Tongue (tissue), 2 donors: ENCODE results near the gene IARS2. TPM values are rescaled to one million over a fixed set of nuclear protein-coding genes. Genes with fewer than 3 reads are reported as not detected.
"Not testable (repeated sequence)": the region's sequence is repeated elsewhere in the genome, so short reads cannot be mapped to it uniquely, and the experiment has no call there.

Source experiments
- DNase-seq: peaks from one replicate; pipeline ENCODE4 v3.0.0-alpha.2; 2015
- total RNA-seq: library from RNA; depleted of rRNA; stranded (reverse); fragments of >200 nt; gene quantifications from one replicate; pipeline ENCODE4 v1.2.3, GENCODE V29; 2014

IARS2 gene
- total RNA-seq, 1 donor from 2014 or later = 89.8 TPM

- no peak for DNase-seq
Measured at GRCh38 chr1:220113136-220113695, 19.3 kb downstream of the IARS2 start.

GRCh38 chr1:220119043-220119512 is 25.1 kb downstream of the IARS2 start:
- no peak for DNase-seq

GRCh38 chr1:220121791-220122530 is 28.0 kb downstream of the IARS2 start:
- no peak for DNase-seq

DNA sequence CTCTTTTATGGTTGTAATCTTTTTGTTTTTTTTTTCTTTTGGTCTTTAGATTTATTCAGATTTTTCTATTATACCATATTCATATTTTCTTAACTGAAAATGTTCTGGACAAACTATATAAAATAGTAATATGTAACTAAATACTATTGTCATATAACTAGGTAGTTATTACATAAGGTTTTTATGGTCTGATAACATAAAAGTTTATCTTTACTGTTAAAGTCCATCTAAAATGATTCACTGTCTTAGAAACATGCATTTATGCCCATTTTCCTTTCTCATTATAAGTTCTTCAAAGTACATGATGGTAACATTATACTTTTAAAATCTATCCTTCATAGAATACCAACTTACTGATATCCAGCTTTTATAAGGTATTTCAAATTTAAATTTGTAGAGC is 29.1 kb downstream of the IARS2 start:
- DNase-seq = no peak

- no peak for DNase-seq
Measured at GRCh38 chr1:220123889-220124288, 30.0 kb downstream of the IARS2 start.

DNA sequence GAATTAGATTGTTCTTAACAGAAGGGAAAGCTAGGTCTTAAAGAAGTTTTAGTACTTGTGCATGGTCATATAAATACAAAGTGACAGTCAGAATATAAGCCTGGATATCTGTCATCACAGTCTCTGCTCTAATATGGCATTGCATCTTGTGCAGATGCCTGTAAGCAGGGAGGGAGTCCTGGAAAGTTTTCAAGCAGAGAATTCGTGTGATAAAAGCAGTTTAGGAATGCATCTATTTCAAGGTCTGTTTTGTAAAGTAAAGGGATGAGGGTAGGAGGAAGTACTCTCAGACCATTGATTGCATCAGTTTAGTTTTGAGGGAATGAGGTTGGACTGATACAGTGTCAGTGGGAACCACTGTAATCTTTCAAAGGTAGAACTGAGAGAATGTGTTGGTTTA is 30.6 kb downstream of the IARS2 start:
- DNase-seq = no peak

DNA sequence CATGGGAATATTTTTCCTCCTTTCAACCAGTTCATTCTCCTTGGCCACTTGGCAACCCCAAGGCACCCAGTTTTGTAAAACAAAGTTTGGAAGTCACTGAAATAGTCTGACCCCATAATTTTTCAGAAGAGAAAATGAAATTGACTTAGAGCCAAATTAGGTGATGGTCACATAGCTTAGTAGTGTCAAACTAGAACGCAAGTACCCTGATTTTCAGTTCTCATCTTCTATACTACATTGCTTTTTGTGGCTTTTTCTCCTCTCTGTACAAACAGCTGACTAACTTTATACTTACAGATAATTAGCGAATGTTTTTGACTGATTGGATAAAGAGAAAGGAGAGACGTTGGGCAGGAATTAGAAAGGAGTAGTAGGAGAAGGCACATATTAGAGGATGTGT is 33.1 kb downstream of the IARS2 start:
- DNase-seq = no peak

DNA sequence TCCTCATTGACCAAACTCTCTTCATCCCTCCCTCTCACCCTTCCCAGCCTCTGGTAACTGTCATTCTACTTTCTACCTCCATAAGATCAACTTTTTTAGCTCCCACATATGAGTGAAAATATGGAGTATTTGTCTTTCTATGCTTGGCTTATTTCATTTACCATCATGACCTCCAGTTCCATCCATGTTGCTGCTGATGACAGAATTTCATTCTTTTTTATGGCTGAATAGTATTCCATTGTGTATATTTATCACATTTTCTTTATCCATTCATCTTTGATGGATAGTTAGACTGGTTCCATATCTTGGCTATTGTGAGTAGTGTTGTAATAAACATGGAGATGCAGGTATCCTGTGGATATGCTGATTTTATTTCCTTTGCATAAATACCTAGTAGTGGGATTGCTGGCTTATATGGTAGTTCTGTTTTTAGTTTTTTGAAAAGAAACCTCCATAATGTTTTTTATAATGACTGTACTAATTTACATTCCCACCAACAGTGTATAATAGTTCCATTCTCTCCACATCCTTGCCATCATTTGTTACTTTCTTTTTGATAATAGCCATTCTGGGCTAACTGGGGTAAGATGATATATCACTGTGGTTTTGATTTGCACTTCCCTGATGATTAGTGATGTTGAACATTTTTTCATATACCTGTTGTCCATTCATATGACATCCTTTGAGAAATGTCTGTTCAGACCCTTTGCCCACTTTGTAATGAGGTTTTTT is 35.7 kb downstream of the IARS2 start:
- DNase-seq = no peak

DNA sequence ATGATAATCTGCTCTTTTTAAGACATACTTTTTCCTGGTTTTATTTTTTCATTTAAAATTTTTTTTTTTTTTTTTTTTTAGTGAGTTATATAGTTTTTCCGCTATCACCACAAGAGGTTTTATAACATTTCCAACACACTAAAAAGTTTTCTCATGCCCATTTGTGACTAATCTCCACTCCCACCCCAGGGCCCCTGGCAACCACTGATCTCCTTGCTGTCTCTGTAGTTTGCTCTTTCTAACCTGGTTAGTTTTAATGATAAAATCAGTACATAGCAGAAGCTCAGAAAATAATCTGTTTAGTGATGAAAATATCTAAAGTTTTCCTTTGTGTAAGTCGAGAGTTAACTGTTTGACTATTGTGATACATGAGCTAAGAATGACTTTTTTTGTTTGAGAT is 41.8 kb downstream of the IARS2 start:
- DNase-seq = no peak

GRCh38 chr1:220137019-220137786 is 43.3 kb downstream of the IARS2 start:
- peak; percentile 9 for DNase-seq

DNA sequence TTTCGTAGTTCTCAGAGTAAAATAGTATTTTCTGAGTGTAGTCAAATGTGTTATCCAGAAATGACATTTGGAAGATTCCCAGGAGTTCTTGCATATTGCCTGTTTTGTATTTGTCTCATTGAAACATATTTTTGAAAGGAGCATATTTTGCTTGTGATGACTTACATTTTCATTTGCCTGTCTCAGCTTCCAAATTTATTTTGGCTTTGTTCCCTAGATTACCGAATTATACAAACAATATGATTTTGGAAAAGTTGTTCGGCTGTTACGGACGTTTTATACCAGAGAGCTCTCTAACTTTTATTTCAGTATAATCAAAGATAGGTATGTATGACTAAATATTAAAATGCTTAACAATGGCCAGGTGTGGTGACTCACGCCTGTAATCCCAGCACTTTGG is 46.0 kb downstream of the IARS2 start:
- peak; percentile 17 for DNase-seq

- DNase-seq = no peak
Measured at GRCh38 chr1:220144051-220144450, 50.1 kb downstream of the IARS2 start.

- DNase-seq = no peak
Measured at GRCh38 chr1:220149742-220150141, 55.8 kb downstream of the IARS2 start.

- DNase-seq = no peak
Measured at GRCh38 chr1:220151454-220151853, 57.5 kb downstream of the IARS2 start.

DNA sequence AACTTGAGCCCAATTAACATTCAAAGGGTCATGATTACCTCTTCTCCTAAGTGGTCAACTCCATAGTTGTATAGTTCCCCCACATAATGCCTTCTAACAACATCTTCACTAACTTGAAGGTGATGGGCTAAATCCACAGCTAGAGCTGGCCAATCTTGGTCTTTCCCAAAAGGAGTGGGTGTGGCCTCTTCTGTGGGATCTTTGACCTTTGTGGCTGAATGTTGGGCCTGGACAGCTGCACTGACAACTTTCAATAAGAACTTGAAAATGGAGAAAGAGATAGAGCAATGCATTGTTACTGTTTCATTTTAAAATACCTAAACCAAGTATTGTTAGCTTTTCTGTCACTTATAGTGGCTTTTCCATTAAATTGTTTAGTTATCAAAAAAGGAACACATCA is 59.2 kb downstream of the IARS2 start:
- no peak for DNase-seq

DNA sequence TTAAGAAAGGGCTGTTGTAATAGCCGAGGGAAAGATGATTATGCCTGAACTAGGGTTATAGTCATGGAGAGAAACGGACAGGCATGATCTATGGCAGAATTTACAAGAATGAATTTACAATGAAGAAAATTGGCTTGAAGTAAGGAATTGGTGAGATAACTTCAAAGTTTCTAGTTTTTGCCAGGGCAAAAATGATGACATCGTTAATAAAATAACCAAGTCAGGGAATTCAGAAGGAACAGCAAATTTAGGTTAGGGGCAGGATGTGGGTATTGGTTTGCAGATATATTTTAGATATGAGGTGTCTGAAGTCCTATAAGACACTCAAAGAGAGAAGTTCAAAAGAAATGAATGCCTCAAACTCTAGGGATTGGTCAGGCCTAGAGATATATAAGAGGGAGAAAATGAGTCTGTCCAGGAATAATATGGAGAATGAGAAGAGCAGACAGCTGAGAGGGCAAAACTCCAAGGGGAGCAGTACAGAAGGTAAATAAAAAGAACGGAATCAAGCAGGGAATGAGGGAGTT is 62.8 kb downstream of the IARS2 start:
- DNase-seq = no peak

GRCh38 chr1:220157738-220158137 is 63.8 kb downstream of the IARS2 start:
- no peak for DNase-seq

GRCh38 chr1:220158530-220158929 is 64.6 kb downstream of the IARS2 start:
- not testable (repeated sequence) for DNase-seq

DNA sequence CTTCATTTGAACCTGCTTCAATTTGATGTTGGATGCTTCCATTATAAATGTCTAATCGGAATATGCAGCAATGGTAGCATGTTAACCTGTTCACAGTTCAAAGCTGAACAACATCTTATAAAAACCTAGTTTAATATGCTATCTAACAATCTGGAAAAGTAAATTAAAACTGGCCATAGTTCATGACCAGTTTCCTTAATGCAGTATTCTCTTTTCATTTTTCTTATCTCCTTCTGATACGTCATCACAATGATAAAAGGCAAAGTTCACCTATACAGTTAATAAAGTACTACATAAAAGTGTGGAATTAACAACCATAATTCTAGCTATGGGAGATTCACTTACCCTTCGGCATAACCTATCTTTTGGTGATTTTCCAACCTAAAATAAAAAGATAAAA is 65.1 kb downstream of the IARS2 start:
- DNase-seq = no peak

DNA sequence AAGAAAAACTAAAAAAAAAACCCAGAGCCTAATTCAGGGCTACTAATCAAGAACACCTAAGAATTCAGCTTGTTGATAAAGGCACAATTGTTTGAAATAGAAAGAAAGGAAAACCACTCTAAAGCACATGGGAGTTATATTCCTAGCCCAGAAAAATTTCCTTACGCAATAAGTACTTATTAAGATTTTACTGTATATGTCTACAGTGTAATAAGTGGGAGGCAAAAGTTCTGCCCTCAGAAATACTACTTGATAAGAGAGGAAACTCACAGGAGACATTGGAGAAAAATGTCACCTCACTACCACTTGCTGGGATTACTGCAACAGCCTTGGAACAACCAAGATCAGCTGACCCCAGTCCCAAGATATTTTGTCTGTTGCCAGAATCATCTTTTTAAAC is 66.1 kb downstream of the IARS2 start:
- DNase-seq = no peak

- DNase-seq = peak; percentile 85
Measured at GRCh38 chr1:220164116-220164515, 70.2 kb downstream of the IARS2 start.

DNA sequence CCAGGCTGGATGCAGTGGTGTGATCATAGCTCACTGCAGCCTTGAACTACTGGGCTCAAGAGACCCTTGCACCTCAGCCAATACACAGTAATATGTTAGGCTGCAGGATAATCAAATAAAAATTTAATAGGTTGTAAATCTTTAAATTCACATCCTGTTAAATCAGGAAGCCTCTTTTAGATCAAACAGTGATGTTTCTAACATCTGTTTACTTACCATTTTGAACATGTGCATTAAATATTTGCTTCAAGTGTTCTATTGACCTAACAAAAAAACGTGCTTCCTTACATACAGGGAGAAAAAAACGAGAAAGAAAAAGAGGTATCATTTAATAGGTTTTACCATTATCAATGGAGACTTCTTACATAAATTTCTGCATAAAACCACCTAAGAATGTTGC is 70.6 kb downstream of the IARS2 start:
- DNase-seq = no peak
